IPS-18c (cell line): ENCODE results near the gene APOL1.

Experiments
- H3K4me3 ChIP-seq: 2 replicates; pipeline ENCODE4 v1.7.0; 2013; ENCODE audit warnings: low read depth, mild to moderate bottlenecking, low read length, moderate library complexity; ENCODE audit not compliant: insufficient read depth
- H3K9me3 ChIP-seq: one replicate; pipeline ENCODE4 v1.6.1; 2013; ENCODE audit warnings: mild to moderate bottlenecking, low read length, moderate library complexity; ENCODE audit not compliant: control insufficient read depth, insufficient read depth

Gene APOL1

GRCh38 chr22:36306227-36306626, 53.3 kb downstream of the APOL1 start:
- no peaks in the 10 kb centered on the region for H3K9me3 ChIP-seq
- H3K4me3 ChIP-seq, result no peak overlapping the region

- Histone ChIP-seq H3K9me3 (no peaks in the 10 kb centered on the region), H3K4me3 (no peak overlapping the region)
Measured at GRCh38 chr22:36308880-36309279, 55.9 kb downstream of the APOL1 start.

- no peak overlapping the region for H3K4me3 ChIP-seq
- H3K9me3 ChIP-seq, result no peaks in the 10 kb centered on the region
Measured at GRCh38 chr22:36311386-36312085, 58.6 kb downstream of the APOL1 start.

- Histone ChIP-seq H3K9me3 (no peaks in the 10 kb centered on the region), H3K4me3 (no peak overlapping the region)
Measured at GRCh38 chr22:36315325-36315724, 62.4 kb downstream of the APOL1 start.

- no peaks in the 10 kb centered on the region for H3K9me3 ChIP-seq
Measured at GRCh38 chr22:36316419-36316818, 63.5 kb downstream of the APOL1 start.

More at GRCh38 chr22:36316419-36316818, 63.5 kb downstream of the APOL1 start:
- no peak overlapping the region for H3K4me3 ChIP-seq
